Measurements from ENCODE around the gene AK3.

Gene AK3

DNA sequence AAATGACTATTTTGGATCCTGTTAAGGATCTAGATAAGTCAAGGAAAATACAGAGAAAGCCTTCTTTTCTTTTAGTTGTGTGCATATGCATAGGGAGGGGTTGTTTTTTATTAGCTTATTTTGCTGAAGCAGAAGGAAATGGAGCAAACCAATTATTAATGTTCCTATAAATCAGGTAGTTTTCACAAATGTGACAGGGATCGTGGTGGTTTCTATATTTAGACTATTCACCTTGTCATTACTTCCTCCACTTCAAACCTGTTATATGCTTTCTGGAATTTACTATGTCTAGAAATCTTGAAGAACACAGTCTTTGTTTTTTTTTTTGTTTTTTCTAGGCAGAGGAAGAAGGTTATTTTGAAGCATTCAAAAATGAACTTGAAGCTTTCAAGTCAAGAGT is 39.5 kb downstream of the AK3 start:
- Histone ChIP-seq H3K36me3 (replicated peaks; ENCODE audit: insufficient read depth, low read length) (peaks cover 5% of the 10 kb centered on the region; the same call in 1 of the 2 replicates), H3K9me3 (replicated peaks; ENCODE audit: insufficient read depth, low read length) (no peaks in the 10 kb centered on the region), H4K20me1 (ENCODE audit: insufficient read depth, low read length) (no peaks in the 10 kb centered on the region), H3K9ac (ENCODE audit: low read length) (no peak overlapping the region), H3K9me2 (replicated peaks; ENCODE audit: insufficient read depth, low read length) (no peaks in the 10 kb centered on the region), H3K4me3 (ENCODE audit: low read length) (no peak overlapping the region), H3K79me2 (ENCODE audit: low read length) (no peaks in the 10 kb centered on the region), H2AFZ (ENCODE audit: low read length) (no peak overlapping the region), H3K4me1 (ENCODE audit: low read length) (no peaks in the 10 kb centered on the region), H3K27ac (ENCODE audit: low read length) (no peak overlapping the region), H3F3A (ENCODE audit: insufficient read depth, low read length) (no peaks in the 10 kb centered on the region), H3K27me3 (replicated peaks; ENCODE audit: insufficient read depth, low read length) (no peaks in the 10 kb centered on the region), H3K4me2 (ENCODE audit: low read depth, low read length) (no peak overlapping the region)
- no peak for DNase-seq
- TF ChIP-seq, protein P1, sequence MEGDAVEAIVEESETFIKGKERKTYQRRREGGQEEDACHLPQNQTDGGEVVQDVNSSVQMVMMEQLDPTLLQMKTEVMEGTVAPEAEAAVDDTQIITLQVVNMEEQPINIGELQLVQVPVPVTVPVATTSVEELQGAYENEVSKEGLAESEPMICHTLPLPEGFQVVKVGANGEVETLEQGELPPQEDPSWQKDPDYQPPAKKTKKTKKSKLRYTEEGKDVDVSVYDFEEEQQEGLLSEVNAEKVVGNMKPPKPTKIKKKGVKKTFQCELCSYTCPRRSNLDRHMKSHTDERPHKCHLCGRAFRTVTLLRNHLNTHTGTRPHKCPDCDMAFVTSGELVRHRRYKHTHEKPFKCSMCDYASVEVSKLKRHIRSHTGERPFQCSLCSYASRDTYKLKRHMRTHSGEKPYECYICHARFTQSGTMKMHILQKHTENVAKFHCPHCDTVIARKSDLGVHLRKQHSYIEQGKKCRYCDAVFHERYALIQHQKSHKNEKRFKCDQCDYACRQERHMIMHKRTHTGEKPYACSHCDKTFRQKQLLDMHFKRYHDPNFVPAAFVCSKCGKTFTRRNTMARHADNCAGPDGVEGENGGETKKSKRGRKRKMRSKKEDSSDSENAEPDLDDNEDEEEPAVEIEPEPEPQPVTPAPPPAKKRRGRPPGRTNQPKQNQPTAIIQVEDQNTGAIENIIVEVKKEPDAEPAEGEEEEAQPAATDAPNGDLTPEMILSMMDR (IDR thresholded peaks at IDR 0.05; ENCODE audit: low read length), result no peak
- TF ChIP-seq EZH2 (optimal IDR thresholded peaks at IDR 0.05; ENCODE audit: low read depth, low read length) (no peak), EZH2phosphoT487 (IDR thresholded peaks at IDR 0.05; ENCODE audit: low read length) (no peak)

DNA sequence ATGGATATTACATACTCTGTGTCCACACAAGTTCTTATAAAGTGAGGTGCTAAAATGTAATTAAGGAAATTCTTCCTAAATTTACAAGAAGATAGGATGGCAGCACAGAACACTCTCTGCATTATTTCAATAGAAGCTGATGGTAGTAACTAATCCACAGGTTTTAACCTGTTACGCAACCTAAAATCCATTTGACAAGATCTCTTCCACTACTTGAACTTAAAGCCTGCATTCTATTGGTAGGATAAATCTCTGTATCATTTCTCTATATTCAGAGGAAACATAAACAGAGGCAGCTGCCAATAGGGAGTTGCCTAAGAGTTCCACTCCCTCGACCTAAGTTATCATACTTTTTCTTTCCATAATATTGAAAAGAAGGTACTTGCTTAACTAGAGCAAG is 40.1 kb downstream of the AK3 start:
- Histone ChIP-seq H3K9ac (ENCODE audit: low read length) (no peak overlapping the region), H2AFZ (ENCODE audit: low read length) (no peak overlapping the region), H3F3A (ENCODE audit: insufficient read depth, low read length) (no peaks in the 10 kb centered on the region), H3K4me3 (ENCODE audit: low read length) (no peak overlapping the region), H3K4me2 (ENCODE audit: low read depth, low read length) (no peak overlapping the region), H3K9me3 (replicated peaks; ENCODE audit: insufficient read depth, low read length) (no peaks in the 10 kb centered on the region), H4K20me1 (ENCODE audit: insufficient read depth, low read length) (no peaks in the 10 kb centered on the region), H3K79me2 (ENCODE audit: low read length) (no peaks in the 10 kb centered on the region), H3K9me2 (replicated peaks; ENCODE audit: insufficient read depth, low read length) (no peaks in the 10 kb centered on the region), H3K4me1 (ENCODE audit: low read length) (no peaks in the 10 kb centered on the region), H3K27me3 (replicated peaks; ENCODE audit: insufficient read depth, low read length) (no peaks in the 10 kb centered on the region), H3K27ac (ENCODE audit: low read length) (no peak overlapping the region), H3K36me3 (replicated peaks; ENCODE audit: insufficient read depth, low read length) (peaks cover 5% of the 10 kb centered on the region; the same call in 1 of the 2 replicates)
- no peak for DNase-seq
- TF ChIP-seq, protein P1 (IDR thresholded peaks at IDR 0.05; ENCODE audit: low read length), result no peak

DNA sequence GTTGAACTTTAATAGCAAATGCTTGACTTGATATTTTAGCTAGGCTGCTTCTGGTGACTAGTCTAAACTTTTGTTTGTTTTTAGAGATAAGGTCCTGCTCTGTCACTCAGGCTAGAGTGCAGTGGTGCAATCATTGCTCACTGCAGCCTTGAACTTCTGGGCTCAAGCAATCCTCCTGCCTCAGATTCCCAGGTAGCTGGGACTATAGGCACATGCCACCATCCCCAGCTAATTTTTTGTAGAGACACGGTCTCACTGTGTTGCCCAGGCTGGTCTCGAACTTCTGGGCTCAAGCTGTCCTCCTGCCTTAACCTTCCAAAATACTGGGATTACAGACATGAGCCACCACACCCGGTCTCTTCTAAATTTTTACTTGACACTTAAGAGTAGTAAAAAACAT is 40.9 kb downstream of the AK3 start:
- DNase-seq, result no peak
- H4K20me1 ChIP-seq (ENCODE audit: insufficient read depth, low read length), result no peaks in the 10 kb centered on the region
- TF ChIP-seq, protein P1 (IDR thresholded peaks at IDR 0.05; ENCODE audit: low read length), result no peak
- TF ChIP-seq EZH2 (optimal IDR thresholded peaks at IDR 0.05; ENCODE audit: low read depth, low read length), result no peak
- TF ChIP-seq EZH2phosphoT487 (IDR thresholded peaks at IDR 0.05; ENCODE audit: low read length), result no peak
- H3K4me2 ChIP-seq (ENCODE audit: low read depth, low read length), result no peak overlapping the region
- no peak overlapping the region for H2AFZ ChIP-seq (ENCODE audit: low read length)
- H3K4me3 ChIP-seq (ENCODE audit: low read length), result no peak overlapping the region
- peaks cover 5% of the 10 kb centered on the region; the same call in 1 of the 2 replicates for H3K36me3 ChIP-seq (replicated peaks; ENCODE audit: insufficient read depth, low read length)
- H3F3A ChIP-seq (ENCODE audit: insufficient read depth, low read length), result no peaks in the 10 kb centered on the region
- no peaks in the 10 kb centered on the region for H3K79me2 ChIP-seq (ENCODE audit: low read length)
- no peaks in the 10 kb centered on the region for H3K9me3 ChIP-seq (replicated peaks; ENCODE audit: insufficient read depth, low read length)
- H3K27me3 ChIP-seq (replicated peaks; ENCODE audit: insufficient read depth, low read length), result no peaks in the 10 kb centered on the region
- H3K9me2 ChIP-seq (replicated peaks; ENCODE audit: insufficient read depth, low read length), result no peaks in the 10 kb centered on the region
- H3K9ac ChIP-seq (ENCODE audit: low read length), result no peak overlapping the region
- no peaks in the 10 kb centered on the region for H3K4me1 ChIP-seq (ENCODE audit: low read length)
- no peak overlapping the region for H3K27ac ChIP-seq (ENCODE audit: low read length)
